HUES6 (cell line): ENCODE measurements around the gene SOCS1.
"Not testable (repeated sequence)": the region's sequence is repeated elsewhere in the genome, so short reads cannot be mapped to it uniquely, and the experiment has no call there.

Source experiments
- H3K27ac ChIP-seq: 2 replicates; pipeline ENCODE4 v1.7.0; 2013; ENCODE audit warnings: low read depth, mild to moderate bottlenecking, low read length, inconsistent platforms
- H3K27me3 ChIP-seq: 2 replicates; pipeline ENCODE4 v1.6.1; 2013; ENCODE audit warnings: low read length; ENCODE audit not compliant: control insufficient read depth, insufficient read depth
- H3K36me3 ChIP-seq: 2 replicates; pipeline ENCODE4 v1.6.1; 2013; ENCODE audit warnings: low read length; ENCODE audit not compliant: control insufficient read depth, insufficient read depth
- H3K4me1 ChIP-seq: 2 replicates; pipeline ENCODE4 v1.6.1; 2013; ENCODE audit warnings: low read length; ENCODE audit not compliant: control insufficient read depth, insufficient read depth
- H3K4me3 ChIP-seq: 2 replicates; pipeline ENCODE4 v1.5.1; 2013; ENCODE audit warnings: low read depth, low read length
- H3K9ac ChIP-seq: one replicate; pipeline ENCODE4 v1.6.1; 2013; ENCODE audit warnings: mild to moderate bottlenecking, low read length
- H3K9me3 ChIP-seq: 2 replicates; pipeline ENCODE4 v1.6.1; 2013; ENCODE audit warnings: low read depth, low read length; ENCODE audit not compliant: control insufficient read depth, insufficient read depth

The SOCS1 gene

GRCh38 chr16:11229432-11229831 is 26.6 kb downstream of the SOCS1 start:
- Histone ChIP-seq H3K9me3 (no peaks in the 10 kb centered on the region), H3K4me3 (no peak overlapping the region), H3K27me3 (no peaks in the 10 kb centered on the region), H3K27ac (no peak overlapping the region), H3K4me1 (peaks cover 10% of the 10 kb centered on the region), H3K36me3 (no peaks in the 10 kb centered on the region), H3K9ac (no peak overlapping the region)

GRCh38 chr16:11225677-11226549 is 30.1 kb downstream of the SOCS1 start:
- no peak overlapping the region for H3K27ac ChIP-seq
- no peaks in the 10 kb centered on the region for H3K9me3 ChIP-seq
- H3K36me3 ChIP-seq, result no peaks in the 10 kb centered on the region
- H3K4me1 ChIP-seq, result peaks cover 7% of the 10 kb centered on the region; the same call in 1 of the 2 replicates
- H3K27me3 ChIP-seq, result no peaks in the 10 kb centered on the region
- H3K9ac ChIP-seq, result no peak overlapping the region
- no peak overlapping the region for H3K4me3 ChIP-seq

GRCh38 chr16:11224894-11225676 is 30.9 kb downstream of the SOCS1 start:
- Histone ChIP-seq H3K4me3 (no peak overlapping the region), H3K27ac (no peak overlapping the region), H3K9me3 (no peaks in the 10 kb centered on the region)

DNA sequence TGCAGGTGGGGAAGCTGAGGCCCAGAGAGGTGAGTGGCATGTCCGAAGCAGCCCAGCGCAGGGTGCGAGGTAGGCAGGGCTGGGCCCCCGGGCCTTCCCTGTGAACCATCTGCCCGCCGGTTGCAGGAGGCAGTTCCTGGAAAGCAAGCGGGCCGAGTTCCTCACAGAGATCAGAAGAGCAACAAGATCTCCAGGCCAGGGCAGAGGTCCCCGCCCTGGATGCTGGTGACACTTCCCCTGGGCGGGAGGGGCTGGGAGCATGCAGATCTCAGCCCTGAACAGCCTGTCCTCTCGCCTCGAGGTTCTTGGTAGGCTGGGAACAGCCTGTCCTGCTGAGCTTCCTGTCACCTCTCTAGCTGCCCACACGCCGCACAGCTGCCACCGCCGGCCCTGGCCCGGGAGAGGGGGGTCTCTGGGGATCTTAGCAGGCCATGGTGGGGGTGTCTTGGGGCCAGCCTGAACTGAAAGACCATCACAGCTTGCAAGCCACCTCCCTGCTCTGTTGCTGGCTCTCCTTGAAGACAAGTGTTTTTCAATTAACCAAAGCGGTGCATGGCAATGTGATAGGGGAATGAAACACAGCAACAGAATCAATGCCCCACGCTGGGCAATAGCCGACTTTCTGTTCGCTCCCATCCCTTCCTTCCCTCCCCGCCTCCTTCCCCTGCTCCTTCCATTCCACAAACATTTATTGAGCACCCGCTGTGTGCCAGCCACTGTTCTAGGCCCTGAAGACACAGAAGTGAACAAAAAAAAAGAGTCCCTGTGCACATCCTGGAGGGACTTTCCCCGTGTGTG is 31.7 kb downstream of the SOCS1 start:
- H3K4me1 ChIP-seq, result peaks cover 7% of the 10 kb centered on the region; the same call in 1 of the 2 replicates
- H3K9me3 ChIP-seq, result peaks cover under 1% of the 10 kb centered on the region
- no peak overlapping the region for H3K4me3 ChIP-seq
- H3K27me3 ChIP-seq, result no peaks in the 10 kb centered on the region
- no peaks in the 10 kb centered on the region for H3K36me3 ChIP-seq
- no peak overlapping the region for H3K27ac ChIP-seq
- no peak overlapping the region for H3K9ac ChIP-seq

More at GRCh38 chr16:11224894-11225676, 30.9 kb downstream of the SOCS1 start:
- Histone ChIP-seq H3K4me1 (peaks cover 7% of the 10 kb centered on the region; the same call in 1 of the 2 replicates), H3K9ac (no peak overlapping the region), H3K27me3 (no peaks in the 10 kb centered on the region), H3K36me3 (no peaks in the 10 kb centered on the region)

- H3K9me3 ChIP-seq, result peaks cover 30% of the 10 kb centered on the region
- not testable (repeated sequence) for H3K4me1 ChIP-seq, H3K27me3 ChIP-seq, H3K4me3 ChIP-seq, H3K36me3 ChIP-seq, H3K9ac ChIP-seq, H3K27ac ChIP-seq
Measured at GRCh38 chr16:11220507-11220906, 35.5 kb downstream of the SOCS1 start.

- H3K36me3 ChIP-seq, result no peaks in the 10 kb centered on the region
- H3K9me3 ChIP-seq, result peaks cover 30% of the 10 kb centered on the region
- H3K27ac ChIP-seq, result no peak overlapping the region
- 0 out of 2 replicates have a peak, but pooled peaks cover 3% of the 10 kb centered on the region for H3K4me1 ChIP-seq
- no peak overlapping the region for H3K4me3 ChIP-seq
- H3K9ac ChIP-seq, result no peak overlapping the region
- no peaks in the 10 kb centered on the region for H3K27me3 ChIP-seq
Measured at GRCh38 chr16:11219178-11219577, 36.8 kb downstream of the SOCS1 start.

DNA sequence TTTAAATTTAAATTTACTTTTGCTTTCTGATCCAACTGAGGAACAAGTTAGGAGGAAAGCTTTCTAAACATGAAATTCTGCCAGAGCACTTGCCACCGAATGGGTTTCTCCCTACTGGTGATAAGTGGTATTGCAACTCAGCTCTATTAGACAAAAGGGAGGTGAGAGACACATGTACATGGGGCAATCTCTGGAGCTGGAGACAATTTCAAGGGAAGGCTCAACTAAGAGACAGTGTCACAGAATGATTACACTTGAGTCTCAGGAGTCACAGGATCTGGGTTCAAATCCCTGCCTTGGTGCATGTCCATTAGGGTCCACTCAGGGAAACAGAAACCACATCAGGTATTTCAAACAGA is 37.4 kb downstream of the SOCS1 start:
- Histone ChIP-seq H3K9me3 (peaks cover 30% of the 10 kb centered on the region), H3K4me1 (no peaks in the 10 kb centered on the region; the same call in 1 of the 2 replicates), H3K9ac (no peak overlapping the region), H3K36me3 (no peaks in the 10 kb centered on the region), H3K4me3 (no peak overlapping the region), H3K27me3 (no peaks in the 10 kb centered on the region), H3K27ac (no peak overlapping the region)

DNA sequence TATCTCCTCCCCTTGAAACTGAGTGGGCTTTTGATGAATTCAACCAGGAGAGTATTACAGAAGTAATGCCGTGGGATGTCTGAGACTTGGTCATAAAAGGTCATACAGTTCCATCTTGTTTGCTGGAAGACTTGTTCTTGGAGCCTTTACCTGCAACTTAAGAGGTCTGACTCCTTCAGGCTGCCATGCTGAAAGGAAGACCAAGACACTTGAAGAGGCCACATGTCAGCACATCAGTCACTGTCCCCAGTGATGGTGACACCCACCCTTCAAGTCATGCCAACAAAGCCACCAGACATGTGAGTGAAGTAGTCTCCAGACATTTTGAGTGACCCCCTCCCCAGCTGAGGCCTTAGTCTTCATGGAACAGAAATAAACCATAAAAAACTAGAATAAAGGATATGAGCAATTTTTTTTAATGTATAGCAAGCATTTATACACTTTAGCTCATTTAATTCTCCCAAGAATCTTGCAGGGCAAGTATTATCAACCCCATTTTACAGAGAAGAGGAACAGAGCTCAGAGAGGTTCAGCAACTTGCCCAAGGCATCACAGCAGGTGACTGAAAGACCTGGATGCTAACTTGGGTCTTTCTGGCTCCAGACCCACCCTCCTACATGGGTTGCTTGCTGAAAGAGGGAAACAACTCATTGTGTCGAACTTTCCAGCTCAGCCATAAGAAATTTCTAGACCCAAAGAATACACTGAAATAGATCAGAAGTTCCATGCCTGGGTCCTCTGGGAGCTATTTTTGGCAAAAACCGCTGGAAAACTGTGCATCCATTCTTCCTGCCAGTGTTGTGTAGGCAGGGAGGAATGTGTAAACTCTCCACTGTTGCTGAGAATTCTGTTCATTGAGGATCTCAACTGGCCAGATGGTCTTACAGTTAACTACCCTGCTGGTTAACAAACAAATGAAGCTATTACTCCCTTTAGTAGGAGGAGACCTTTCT is 38.1 kb downstream of the SOCS1 start:
- peaks cover 30% of the 10 kb centered on the region for H3K9me3 ChIP-seq
- H3K9ac ChIP-seq, result no peak overlapping the region
- no peak overlapping the region for H3K4me3 ChIP-seq
- no peaks in the 10 kb centered on the region; the same call in 1 of the 2 replicates for H3K4me1 ChIP-seq
- H3K27ac ChIP-seq, result no peak overlapping the region
- no peaks in the 10 kb centered on the region for H3K27me3 ChIP-seq
- no peaks in the 10 kb centered on the region for H3K36me3 ChIP-seq

DNA sequence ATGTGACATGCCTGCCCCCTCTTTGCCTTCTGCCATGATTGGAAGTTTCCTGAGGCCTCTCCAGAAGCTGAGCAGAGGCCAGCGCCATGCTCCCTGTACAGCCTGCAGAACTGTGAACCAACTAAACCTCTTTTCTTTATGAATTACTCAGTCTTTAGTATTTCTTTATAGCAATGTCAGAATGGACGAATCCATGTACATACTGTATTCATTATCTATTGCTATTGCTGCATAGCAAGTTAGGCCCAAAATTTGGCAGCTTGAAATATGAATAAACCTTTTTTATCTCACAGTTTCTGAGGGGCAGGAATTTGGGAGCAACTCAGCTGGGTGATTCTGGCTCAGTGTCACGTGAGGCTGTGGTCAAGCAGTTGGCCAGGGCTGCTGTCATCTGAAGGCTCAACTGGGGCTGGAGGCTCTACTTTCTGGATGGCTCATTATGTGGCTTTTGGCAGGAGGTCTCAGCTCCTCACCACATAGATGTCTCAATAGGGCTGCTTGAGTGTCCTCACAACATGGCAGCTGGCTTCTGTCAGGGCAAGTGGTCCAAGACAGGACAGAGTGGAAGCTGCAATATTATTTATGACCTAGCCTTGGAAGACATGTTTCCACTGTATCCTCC is 40.0 kb downstream of the SOCS1 start:
- H3K9ac ChIP-seq, result no peak overlapping the region
- H3K27me3 ChIP-seq, result no peaks in the 10 kb centered on the region
- no peak overlapping the region for H3K27ac ChIP-seq
- no peaks in the 10 kb centered on the region for H3K36me3 ChIP-seq
- peaks cover 30% of the 10 kb centered on the region for H3K9me3 ChIP-seq
- peaks cover 9% of the 10 kb centered on the region; the same call in 1 of the 2 replicates for H3K4me1 ChIP-seq
- no peak overlapping the region for H3K4me3 ChIP-seq
